Measurements from ENCODE around the gene RNU4-1. TPM values are rescaled to one million over a fixed set of nuclear protein-coding genes. Genes with fewer than 3 reads are reported as not detected.
A peak's percentile ranks its signal among the peaks of the same experiment; 100 is the strongest.
"Not testable (repeated sequence)": the region's sequence is repeated elsewhere in the genome, so short reads cannot be mapped to it uniquely, and the experiment has no call there.

RNU4-1 gene
- total RNA-seq, 1 experiment from 2014 or later: 1,565 TPM

GRCh38 chr12:120335447-120335846, 42.4 kb upstream of the RNU4-1 start:
- DNase-seq (ENCODE audit: low read depth, low spot score); in situ Hi-C loops (cut with HindIII; ENCODE audit: low pct_unique_long_range_greater_than_20kb, low sequenced_read_pairs); H3K36me3 ChIP-seq (ENCODE audit: control insufficient read depth, insufficient read depth, low read length); H3K4me1 ChIP-seq (ENCODE audit: control insufficient read depth, insufficient read depth, low read length); H3K9me3 ChIP-seq (ENCODE audit: control insufficient read depth, insufficient read depth, low read depth, low read length); H3K27me3 ChIP-seq (ENCODE audit: control insufficient read depth, insufficient read depth, low read length); BruUV-seq (replicated peaks); ATAC-seq; H3K27ac ChIP-seq (ENCODE audit: low read length); intact Hi-C loops (cut with micrococcal nuclease; ENCODE audit: unreplicated experiment); H3K4me3 ChIP-seq (ENCODE audit: low read depth in 2 of 2, low read length in 2 of 2): not testable (repeated sequence)
- CTCF ChIA-PET: interaction anchor here (0.6 to 1.3 kb wide), 4 partner anchors 12 to 96 kb away, joined by 3 to 5 read pairs (median 4); no protein-coding TSS in a partner anchor
- POLR2A ChIA-PET: interaction anchor here (0.6 to 1.0 kb wide), 2 partner anchors 11 to 44 kb away, joined by 4 to 8 read pairs; no protein-coding TSS in a partner anchor
- TF ChIP-seq, protein P1, sequence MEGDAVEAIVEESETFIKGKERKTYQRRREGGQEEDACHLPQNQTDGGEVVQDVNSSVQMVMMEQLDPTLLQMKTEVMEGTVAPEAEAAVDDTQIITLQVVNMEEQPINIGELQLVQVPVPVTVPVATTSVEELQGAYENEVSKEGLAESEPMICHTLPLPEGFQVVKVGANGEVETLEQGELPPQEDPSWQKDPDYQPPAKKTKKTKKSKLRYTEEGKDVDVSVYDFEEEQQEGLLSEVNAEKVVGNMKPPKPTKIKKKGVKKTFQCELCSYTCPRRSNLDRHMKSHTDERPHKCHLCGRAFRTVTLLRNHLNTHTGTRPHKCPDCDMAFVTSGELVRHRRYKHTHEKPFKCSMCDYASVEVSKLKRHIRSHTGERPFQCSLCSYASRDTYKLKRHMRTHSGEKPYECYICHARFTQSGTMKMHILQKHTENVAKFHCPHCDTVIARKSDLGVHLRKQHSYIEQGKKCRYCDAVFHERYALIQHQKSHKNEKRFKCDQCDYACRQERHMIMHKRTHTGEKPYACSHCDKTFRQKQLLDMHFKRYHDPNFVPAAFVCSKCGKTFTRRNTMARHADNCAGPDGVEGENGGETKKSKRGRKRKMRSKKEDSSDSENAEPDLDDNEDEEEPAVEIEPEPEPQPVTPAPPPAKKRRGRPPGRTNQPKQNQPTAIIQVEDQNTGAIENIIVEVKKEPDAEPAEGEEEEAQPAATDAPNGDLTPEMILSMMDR (IDR thresholded peaks at IDR 0.05): peak; percentile 80

DNA sequence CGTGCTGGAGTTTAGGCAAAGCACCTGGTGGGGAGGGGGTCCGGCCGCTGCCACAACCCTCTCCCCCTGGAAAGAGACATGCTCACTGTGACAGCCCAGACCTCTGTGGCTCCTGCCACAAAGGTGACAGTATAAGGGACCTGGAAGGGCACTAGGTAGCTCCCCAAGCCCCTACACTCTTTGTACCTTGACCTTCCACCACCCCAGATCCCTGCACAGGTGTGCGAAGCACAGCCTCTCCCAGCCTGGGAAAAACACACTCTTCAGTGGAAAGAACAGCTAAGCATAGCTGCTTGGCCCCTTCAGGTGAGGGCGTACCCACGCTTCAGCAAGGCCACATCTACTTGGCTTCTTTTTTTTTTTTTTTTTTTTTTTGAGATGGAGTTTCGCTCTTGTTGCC, 39.5 kb upstream of the RNU4-1 start:
- intact Hi-C loops (cut with micrococcal nuclease; ENCODE audit: unreplicated experiment): no loop called here
- no TSS peak for BruUV-seq (replicated peaks)
- Histone ChIP-seq H3K27ac (ENCODE audit: low read length) (no peak overlapping the region), H3K4me3 (ENCODE audit: low read depth in 2 of 2, low read length in 2 of 2) (no peak overlapping the region), H3K27me3 (ENCODE audit: control insufficient read depth, insufficient read depth, low read length) (no peaks in the 10 kb centered on the region), H3K36me3 (ENCODE audit: control insufficient read depth, insufficient read depth, low read length) (no peaks in the 10 kb centered on the region), H3K4me1 (ENCODE audit: control insufficient read depth, insufficient read depth, low read length) (no peaks in the 10 kb centered on the region), H3K9me3 (ENCODE audit: control insufficient read depth, insufficient read depth, low read depth, low read length) (no peaks in the 10 kb centered on the region)
- ATAC-seq: no peak
- no peak for DNase-seq (ENCODE audit: low read depth, low spot score)
- CTCF ChIA-PET: interaction anchor here (0.7 kb wide), 1 partner anchor 14 kb away, joined by 3 read pairs; no protein-coding TSS in a partner anchor
- TF ChIP-seq POLR2AphosphoS5 (IDR thresholded peaks at IDR 0.05; ENCODE audit: low read depth, low read length) (no peak), TCF7L2 (IDR thresholded peaks at IDR 0.05; ENCODE audit: low read depth, low read length) (no peak), REST (IDR thresholded peaks at IDR 0.05; ENCODE audit: insufficient read depth in 1 of 2, low read depth in 2 of 2, low read length in 1 of 2) (no peak), SIN3A (IDR thresholded peaks at IDR 0.05; ENCODE audit: borderline replicate concordance, insufficient read depth, low read depth, low read length) (no peak)
- TF ChIP-seq, protein P1 (IDR thresholded peaks at IDR 0.05): no peak
- in situ Hi-C loops (cut with HindIII; ENCODE audit: low pct_unique_long_range_greater_than_20kb, low sequenced_read_pairs): no loop called here
- POLR2A ChIA-PET: no interaction called here

Data from Panc1 (cell line).